CD1c-positive myeloid dendritic cell (primary cell): ENCODE measurements around the gene CACNA2D1.

Experiments
- DNase-seq: peaks from one replicate; pipeline ENCODE4 v3.0.0-alpha.2; 2016; ENCODE audit errors: extremely low spot score

Gene CACNA2D1

DNA sequence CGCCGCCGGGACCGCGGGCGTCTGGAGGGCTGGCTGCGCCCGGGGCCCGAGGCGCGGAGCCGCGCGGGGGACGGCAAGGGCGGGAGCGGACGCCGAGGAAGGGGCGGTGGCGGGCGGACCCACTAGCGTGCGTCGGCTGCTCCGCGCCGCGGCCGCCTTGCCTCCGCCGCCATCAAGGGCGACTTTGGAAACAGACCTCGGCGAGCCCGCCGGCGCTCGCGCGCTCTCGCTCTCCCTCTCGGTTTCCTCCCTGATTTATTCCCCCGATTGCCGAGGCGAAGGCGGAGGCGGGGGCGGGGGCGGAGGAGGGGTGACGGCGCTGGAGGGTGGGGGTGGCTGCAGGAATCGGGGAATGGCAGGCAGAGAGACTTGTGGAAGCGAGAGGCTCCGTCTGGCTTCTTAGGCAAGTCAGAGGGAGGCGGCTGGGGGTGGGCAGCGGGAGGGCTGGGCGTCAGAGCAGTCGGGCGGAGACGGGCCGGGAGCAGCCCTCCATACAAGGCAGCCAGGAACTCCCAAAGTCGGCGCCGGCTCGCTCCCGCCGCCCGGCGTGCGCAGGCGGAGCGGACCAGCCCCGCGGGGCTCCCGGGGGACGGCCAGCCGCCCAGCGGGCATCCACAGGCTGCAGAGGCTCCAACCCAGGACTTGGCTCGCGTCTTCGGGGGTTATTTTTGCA lies at the start of gene CACNA2D1:
Gene CACNA2D1, minus strand, starts transcription at position 231 of the 673 bp plus-strand sequence.
- no peak for DNase-seq

DNA sequence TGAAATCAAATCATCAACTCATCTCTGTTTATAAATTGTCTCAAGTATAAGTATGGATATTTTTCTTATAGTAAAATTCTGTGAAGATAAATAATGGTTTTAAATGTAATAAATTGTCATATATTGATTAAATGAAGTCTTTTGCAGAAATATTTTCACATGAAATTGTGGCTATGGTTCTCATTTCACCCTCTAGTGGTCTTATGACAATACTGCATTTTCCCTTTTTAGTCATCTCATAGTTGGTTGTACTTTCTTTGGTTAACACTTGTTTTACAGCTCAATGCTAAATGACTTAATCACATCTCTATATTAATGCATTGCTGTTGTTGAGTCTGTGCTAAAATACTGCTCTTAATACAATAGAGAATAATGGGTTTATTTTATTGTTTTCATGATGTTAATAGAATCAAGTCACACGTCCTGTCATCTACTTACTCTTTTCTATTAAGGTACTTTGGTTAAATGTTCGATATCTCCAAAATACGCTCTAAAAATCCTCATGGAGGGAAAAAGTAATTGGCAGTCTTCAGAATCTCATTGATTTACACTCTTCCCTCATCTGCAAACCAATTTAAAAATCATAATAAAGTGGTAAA lies 38.0 kb upstream of the CACNA2D1 start:
- DNase-seq: peak; percentile 11

DNA sequence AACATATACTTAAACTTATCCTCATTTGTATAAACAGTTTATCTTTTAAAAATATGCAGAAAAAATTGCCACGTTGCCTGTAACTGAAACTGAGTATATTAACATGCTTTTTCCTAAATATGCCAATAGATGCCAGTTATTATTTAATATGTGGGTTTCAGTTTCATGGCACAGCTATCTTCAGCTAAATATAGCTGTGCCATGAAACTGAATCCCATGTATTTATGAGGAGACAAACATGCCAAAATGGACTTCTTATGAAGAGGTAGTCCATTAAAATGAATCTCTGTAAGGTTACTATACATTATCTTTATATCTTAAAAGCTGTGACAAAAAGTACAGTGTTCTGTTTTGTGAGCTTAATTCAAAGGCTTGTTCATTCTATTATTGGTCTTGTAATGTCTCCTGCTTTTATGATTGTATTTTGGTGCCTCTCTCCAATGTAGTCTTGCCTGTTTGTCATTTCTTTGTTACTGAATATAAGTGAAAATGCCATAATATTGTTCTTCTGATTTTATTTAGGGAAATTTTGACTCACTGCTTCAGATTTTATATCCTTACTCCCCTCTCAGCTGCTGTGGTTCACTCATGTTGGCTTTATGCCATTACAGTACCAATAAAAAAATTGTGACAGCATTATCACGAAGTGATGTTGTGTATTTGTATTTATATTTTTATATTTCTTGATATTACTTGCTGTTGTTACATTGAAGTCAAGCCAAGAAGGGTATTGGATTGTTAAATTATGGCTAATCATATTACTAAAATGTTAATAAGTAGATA lies 34.3 kb upstream of the CACNA2D1 start:
- DNase-seq: no peak

DNA sequence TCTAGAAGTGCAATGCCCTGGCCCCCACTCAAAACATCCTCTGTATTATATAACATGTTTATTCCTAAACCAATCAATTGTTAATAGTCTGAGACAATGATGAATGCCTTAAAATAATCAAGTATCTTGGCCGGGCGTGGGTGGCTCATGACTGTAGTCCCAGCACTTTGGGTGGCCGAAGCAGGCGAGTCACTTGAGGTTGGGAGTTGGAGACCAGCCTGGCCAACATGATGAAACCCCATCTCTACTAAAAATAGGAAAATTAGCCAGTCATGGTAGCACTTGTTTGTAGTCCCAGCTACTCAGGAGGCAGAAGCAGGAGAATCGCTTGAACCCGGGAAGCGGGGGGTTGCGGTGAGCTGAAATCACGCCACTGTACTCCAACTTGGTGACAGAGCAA lies 29.4 kb upstream of the CACNA2D1 start:
- no peak for DNase-seq

DNA sequence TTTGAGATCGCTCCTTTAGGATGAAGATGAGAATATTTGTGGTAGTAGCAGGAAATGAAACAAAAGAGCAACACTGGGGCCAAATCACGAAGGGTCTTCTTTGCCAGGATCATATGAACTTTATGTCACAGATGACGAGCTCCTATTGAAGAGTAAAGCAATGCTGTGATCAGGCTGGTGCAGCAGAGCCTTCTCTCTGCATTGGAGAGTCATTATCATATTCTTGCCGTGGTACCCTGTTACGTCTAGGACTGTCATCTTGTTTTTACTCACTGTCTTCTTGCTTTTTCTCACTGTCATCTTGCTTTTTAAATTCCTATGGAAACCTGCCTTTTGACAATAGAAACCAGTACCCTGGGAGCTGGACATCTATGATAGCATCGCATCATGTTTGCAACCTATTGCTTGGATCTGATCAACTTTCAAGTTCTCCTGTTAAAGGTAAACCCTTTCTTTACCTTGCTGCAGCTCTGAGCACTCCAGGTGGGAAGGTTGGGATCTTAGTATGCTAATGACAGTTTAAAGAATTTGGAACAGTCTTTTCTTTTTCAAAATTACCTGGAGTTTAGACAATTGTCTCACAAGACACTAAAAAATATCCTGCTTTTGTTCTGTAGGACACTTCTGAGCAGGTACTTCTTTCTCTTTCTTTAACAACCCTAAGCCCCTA lies 27.9 kb upstream of the CACNA2D1 start:
- no peak for DNase-seq

DNA sequence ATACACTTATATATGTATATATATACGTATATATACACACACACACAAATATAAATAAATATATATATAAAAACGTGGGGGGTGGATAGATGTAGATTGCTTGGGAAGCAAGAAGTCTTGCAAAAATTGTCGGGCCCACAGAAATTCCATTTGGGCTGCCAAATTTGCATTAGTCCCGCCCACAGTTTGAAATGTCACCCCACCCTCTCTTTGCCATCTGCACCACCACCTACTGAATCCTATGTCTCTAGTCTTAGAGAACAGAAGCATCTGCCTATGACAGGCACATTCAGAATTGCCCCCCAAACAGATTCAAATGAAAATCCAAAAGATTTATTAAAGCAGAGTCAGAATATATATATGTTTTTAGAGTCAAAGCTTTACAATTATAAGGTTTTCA lies 25.6 kb upstream of the CACNA2D1 start:
- no peak for DNase-seq

DNA sequence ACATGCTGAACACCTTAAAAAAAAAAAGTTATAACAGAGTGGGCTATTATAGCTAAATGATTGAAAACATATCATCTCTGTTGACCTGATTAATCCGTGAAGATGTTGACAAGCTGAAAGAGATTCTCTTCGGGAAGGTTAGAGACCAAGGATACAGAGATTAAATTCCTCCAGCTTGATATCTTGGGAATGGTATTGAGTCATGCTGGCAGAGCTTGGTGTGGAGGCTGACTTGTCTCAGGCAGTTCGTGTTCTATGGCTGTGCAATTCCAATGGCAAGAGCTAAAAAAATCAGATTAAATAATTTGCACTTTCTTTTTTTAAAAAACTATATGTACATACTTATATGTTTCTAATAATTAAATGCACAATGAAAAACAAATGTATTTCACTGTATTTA lies 24.9 kb upstream of the CACNA2D1 start:
- DNase-seq: no peak

DNA sequence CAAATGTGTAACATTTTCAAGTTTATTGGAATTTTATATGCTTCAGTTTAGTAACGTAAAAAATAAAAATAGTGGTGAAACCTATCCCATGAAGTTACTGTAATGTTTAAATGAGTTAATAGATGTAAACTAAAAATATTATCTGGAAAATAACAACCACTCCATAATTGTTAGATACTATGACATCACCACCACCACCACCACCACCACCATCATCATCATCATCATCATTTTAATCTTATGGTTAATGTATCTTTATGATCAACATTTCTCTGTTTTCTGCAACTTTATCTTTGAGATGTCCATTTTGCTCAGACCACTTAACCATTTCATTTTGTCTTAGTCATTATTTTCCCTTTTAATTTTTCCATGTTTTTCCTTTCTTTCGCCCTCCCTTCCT lies 23.4 kb upstream of the CACNA2D1 start:
- DNase-seq: no peak

DNA sequence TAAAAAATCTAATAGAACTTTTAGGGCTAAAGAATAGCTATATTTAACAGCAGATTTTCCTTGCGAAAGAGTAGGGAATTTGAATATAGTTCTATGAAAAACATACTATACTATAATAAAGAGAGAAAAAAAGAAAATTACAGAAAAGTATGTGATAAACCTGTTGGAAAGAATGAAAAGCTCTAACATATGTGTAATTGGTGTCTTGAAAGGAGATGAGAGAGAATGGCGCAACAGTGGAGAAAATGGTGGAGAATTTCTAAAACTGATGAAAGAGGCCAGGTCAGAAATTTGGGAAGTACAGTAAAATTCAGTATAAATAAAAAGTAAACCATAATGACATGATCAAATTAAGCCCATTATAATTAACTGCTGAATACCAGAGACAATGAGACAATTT lies 20.8 kb upstream of the CACNA2D1 start:
- no peak for DNase-seq

DNA sequence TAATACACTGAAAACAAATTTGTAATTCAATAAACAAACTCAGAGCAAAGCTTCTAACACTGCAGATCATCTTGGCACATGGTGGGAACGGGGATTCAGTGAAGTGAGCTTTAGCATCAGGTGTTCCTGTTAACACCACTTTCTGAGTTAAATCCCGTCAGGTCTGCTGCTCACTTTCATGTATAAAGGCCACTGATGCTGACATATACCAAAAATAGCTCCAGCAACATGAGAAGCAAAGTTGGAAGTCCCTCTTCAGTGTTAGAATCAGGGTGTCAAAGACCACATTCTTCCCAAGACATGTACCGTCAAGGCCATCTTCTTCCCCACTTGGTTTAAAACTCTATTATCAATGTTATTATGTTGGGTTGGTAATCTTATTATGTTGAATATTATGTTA lies 11.7 kb upstream of the CACNA2D1 start:
- no peak for DNase-seq

DNA sequence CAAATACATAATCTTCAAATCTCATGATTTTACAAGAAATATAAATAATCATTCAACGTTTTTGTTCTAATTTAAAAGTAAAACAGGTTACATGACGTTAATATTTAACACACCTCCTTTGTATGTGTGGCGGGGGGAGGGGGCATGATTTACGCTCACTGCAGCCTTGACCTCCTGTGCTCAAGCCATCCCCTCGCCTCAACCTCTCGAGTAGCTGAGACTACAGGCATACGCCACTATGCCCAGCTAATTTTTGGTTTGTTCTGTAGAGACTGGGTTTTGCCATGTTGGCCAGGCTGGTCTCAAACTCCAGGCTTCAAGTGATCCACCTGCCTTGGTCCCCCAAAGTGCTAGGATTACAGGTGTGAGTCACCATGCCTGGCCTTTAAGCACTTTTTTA lies 7.2 kb upstream of the CACNA2D1 start:
- DNase-seq: no peak

DNA sequence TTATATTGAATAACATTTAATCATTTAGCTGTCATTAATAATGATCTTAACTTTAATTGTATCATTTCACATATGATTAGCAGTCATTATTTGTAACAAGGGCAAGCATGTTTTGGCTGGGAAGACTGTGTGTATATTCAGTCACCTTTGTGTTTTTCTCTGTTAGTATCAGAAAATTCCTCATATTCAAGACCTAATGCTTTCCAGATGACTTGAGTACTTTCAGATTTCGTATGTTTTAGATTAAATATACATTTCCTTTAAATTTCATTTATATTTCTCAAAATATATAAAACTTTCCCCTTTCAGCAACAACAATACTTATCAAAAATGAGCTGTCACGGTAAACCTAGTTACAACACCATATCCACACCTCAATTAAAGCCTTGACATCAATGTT lies 6.3 kb upstream of the CACNA2D1 start:
- no peak for DNase-seq

DNA sequence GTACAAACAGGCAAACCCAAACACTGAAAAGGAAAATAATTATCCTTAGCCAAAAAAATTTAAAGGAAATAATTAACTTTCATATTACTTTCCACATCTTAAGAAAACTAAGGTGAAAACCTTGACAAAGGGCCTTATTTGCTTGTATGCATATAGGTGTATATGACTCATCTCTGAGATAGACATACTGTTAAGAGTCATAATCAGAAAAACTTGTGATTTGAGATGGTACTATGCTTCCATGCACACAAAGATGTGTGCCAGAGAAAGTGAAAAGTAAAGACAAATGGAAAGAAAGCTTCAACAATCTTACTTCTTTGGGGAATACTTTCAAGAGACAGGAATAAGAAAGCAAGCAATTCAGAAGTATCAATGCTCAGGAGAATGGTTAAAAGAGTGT lies 3.3 kb upstream of the CACNA2D1 start:
- DNase-seq: no peak

DNA sequence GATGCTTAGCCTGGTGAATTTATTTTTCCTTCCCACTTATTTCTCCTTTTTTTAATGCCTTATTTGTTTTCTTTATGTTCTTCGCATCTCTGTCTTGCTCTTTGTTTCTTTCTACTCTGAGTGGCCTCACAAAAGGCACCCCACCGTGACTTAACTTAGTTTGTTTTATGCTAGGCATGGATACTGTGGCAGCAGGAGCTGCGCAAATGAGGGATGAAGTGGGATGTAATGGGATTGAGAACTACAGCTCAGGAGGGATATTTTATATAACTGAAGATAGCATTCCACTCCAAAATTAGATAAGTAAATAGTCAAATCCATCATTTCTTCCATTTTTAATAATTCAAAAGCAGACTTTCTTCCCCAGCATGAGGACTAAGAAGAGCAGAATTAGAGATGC lies 1.7 kb upstream of the CACNA2D1 start:
- no peak for DNase-seq

DNA sequence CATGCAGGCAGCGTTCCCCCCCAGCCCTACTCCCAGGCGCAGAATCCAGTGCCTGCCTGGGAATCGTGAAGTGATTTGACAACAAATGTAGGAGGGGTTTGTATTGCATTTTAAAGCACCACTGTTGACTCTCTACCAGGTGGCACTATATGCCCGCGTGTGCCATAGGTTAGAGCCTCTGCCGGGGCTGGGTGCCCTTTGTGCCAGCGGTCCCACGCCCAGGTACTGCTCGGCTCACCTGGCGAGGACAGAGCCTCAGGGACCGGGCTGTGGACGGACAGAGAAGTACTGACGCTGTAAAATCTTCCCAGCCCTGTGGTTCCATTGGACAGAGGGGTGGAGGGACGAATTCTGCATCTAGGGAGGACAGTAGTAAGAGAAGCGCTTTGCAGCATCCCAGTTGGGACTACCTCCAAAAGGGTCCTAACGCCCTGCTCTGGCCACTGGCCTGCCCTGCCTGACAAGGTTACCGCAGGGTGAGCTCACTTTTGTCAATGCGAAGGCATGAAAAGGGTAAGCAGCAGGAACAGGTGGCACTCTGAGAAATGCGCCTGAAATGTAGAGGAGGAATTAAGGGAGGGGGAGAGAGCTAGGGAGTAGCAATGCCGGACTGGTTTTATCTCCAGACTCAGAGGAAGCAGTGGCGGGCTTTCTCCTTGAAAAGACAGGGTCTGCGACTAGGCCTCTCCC lies 788 bp upstream of the CACNA2D1 start:
- no peak for DNase-seq

DNA sequence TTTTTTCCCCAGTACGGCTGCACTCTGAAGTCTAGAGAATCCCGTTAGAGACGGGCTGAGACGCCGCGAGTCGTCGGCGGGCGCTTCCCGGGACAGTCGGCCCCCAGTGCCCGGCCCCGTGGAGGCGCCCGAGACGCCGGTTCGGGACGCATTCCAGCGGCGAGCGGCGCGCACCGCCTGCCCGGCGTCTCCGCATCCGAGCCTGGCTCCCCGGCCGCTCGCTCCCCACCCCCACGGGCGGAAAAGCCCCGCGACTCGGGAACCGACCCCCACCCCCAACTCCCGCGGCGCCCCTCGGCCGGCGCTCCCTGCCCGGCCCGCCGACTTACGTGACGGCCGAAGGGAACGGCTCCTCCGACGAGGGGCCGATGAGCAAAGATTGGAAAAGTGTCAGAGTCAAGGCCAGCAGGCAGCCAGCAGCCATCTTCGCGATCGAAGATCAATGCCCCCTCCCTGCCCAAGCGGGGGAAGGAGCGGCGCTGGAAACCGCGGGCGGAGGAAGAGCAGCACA lies 486 bp downstream of the CACNA2D1 start:
- no peak for DNase-seq

DNA sequence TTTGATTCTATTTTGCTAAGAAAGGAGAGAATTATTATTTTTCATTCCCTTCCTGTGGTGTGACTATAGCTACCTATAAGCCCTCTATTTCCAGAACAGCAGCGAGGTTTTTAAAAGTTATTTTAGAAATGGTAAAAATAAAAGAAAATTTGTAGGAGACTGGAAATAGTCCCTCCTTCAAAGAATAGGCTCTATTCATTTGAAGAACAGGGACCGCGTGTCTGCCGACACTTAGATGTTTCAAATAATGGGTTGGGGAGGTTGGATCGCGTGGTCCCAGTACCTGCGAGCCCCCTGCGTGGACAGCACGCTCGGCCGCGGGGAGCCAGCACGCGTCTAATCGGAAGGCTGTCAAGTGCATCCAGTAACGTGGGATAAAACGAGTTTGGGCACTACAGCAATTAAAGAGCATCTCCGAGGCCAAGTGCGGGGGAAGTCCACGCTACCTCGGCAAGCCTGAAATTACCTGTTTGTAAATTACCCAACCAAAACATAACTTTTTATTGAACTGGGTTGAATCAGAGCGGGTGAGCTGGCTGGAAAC lies 1.0 kb downstream of the CACNA2D1 start:
- DNase-seq: no peak

DNA sequence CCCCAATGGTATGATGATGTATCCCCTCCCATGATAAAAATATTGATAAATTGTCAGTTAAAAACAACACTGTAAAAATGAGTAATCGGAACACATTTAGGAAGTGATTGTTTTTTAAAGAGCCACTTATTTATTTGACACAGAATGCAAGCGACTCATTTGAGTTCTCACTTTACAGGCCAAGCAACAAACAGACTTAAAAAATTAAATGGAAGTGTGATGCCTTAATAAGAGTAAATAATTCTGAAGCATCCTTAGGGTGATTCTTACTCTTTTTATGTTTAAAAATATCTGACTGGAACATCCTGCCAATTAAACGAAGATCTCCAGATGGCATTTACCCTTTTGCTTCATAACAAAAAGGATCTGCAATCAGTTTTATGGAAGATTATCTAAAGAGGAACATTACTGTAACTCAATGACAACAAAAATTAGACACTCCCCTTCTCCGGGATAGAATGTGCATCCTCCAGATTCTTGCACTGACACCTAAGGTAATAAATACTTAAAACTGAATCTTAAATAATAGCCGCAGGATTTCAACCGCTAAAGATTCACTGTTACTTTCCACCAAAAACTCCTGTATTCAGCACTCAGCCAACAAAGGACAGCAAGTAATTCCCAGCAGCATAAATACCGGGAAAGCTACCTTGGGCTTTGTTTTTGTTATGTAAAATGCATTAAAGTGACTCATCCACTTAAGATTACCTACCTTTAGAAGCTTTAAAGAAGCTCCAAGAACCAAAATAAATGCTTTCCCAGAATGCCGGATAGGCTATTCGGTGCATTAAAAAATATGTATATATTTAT lies 1.7 kb downstream of the CACNA2D1 start:
- DNase-seq: no peak

DNA sequence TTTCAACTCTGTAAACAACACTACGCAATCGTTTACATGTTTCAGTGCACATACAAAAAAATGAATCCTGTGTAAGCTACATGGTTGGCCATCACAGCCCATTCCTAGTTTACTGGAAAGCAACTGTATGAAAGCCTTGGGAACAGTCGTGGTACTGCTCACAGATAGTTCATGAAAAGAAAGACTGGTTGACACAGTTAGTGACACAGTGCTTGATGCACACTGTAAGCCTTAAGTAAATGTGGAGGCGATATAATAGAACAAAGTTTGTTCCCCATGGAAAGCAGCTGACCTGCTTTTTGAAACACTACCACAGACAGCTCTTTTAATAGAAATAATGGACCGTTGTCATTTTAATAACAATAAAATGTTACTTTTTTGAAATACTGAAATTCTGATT lies 5.1 kb downstream of the CACNA2D1 start:
- DNase-seq: no peak

DNA sequence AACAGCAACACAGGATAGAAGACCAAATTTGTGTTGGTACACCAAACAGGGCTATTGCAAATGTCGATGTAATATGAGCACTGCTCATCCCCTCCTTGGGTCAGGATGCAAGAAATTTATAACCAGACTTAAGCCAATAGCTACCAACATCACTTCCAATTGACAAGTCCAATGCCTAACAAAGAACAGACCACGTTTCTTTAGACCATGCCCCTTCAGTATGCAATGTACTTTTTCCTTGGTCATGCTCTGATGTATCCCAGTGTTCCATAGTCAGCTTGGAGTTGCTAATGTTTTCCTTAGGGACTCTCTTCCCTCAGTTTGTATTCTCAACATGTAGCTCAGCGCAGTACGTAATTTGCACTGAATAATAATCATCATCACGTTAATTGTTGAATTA lies 7.8 kb downstream of the CACNA2D1 start:
- DNase-seq: no peak
